DMS153 treated with DMSO at 0.1 percent for 48 hours (cell line): Measurements from ENCODE around the gene GHR.

Source experiments
- DNase-seq: peaks from one replicate; lab custom pipeline; 2025; ENCODE audit not compliant: unreplicated experiment; lab: John Stamatoyannopoulos, UW

The GHR gene

DNA sequence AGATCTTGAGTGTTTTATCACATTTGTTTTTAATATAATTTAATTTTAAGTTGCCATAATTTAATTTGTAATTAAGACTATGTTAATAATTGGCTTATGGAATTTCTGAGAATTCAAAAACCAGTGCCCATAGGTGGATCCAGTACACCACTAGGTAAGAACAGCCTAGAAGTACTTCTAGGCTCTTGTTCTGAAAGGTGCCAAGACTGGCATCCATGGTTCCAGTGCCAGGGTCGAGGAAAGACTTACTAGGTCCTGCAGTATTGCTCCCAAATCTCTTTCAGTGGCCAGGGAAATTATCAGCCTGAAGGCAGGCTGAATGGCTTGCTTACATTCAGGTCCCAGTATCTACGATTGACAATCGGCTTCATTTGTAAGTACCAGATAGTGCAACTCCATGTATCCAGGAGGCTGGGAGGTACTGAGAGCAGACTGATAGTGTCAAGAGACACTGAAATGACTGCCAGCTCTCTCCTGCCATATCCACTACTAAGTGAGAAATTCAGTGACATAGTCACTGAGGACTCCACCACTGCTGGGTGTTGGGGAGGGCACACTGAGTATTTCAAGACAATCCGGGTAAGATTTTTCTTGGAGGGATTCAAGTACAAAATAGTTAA lies 174.2 kb downstream of the GHR start:
- DNase-seq: no peak

GRCh38 chr5:42598311-42598710 lies 175.1 kb downstream of the GHR start:
- DNase-seq: no peak

DNA sequence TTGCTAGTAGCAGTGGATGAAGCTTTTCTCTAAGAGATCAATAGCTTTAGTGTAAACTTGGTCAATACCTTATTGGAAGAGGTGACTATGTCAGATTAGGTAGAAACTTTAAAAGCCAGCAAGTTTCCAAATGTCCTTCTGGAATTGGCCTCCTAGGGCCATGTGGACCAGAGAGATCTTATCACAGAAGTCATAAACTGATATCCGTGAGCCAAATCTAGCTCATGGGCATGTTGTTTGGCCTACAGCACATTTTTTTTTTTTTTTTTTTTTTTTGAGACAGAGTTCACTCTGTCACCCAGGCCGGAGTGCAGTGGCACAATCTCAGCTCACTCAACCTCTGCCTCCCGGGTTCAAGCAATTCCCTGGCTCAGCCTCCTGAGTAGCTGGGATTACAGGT lies 175.9 kb downstream of the GHR start:
- no peak for DNase-seq

DNA sequence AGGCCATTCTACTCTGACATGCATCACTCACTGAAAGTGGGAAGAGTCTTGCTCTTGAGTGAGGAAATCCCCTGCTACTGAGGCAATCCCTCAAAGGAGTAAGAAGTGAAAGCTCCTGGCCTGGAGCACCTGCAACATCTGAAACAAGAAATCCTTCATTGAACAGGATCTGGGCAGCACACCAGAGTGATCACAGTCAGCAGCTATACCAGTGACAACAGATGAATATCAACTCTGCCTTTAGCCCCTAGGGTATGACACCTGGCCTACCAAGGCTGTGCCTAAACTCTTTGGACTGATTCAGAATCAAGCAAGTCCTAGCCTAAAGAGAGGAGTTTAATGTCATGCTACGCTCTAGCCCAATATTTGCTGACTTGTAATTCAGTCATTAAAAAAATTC lies 177.2 kb downstream of the GHR start:
- DNase-seq: no peak

DNA sequence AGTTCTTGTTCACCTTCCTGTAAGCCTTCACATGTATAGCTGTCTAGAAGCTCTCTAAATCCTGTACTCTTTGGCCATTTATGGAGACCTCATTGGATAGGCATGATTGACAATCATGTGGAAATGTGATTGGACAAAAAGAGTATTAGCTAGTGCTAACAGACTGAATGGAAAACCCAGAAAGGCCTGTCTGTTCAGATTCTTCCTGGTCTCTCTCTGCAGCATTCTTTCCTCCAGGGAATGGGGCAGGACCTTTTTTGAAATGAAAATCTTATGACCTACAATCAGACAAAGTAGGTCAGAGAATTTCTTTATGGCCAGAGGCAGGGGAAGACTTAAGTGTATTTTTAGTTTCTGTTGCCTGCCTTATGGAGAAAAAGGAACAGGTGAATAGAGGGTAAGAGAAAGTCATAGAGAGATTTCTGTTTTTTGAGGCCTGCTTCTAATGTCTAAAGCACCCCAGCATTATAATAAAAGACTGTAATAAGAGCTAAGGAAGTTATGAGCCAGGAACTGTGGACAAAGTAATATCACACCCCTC lies 181.0 kb downstream of the GHR start:
- DNase-seq: no peak

DNA sequence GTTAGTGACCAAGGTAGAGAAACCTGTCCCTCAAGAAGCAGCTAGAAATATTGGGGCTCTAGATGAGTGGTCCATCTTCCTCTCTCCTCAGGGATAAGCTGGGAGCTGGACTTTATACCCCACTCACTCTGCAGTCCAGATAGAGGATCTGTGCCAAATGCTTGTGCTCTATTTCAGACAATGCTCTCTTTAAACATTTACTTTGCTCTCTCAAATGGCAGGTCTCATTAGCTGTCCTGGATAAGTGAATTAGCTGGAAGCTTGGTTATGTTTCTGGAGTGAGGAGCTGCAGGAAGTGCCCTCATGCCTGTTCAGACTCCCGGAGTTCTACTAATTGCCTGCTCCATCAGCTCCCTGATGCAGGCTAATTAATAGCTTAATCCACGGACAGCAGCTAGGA lies 182.3 kb downstream of the GHR start:
- DNase-seq: no peak

DNA sequence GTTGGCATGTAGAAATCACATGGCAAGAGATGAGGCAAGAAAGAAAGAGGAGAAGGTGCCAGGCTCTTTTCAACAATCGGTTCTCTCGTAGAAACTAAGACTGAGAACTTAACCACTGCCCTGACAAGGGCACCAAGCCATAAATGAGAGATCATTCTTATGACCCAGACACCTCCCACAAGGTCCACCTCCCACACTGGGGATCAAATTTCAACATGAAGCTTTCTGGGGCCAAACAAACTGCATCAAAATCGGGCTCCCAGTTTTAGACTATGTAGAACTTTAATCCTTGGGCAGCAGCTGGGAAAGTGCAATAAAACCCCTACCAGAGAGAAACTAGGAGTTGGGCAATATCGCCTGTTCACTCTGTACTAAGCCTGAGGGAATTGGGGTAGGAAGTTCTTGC lies 183.2 kb downstream of the GHR start:
- DNase-seq: no peak

GRCh38 chr5:42611437-42611836 lies 188.2 kb downstream of the GHR start:
- DNase-seq: no peak

DNA sequence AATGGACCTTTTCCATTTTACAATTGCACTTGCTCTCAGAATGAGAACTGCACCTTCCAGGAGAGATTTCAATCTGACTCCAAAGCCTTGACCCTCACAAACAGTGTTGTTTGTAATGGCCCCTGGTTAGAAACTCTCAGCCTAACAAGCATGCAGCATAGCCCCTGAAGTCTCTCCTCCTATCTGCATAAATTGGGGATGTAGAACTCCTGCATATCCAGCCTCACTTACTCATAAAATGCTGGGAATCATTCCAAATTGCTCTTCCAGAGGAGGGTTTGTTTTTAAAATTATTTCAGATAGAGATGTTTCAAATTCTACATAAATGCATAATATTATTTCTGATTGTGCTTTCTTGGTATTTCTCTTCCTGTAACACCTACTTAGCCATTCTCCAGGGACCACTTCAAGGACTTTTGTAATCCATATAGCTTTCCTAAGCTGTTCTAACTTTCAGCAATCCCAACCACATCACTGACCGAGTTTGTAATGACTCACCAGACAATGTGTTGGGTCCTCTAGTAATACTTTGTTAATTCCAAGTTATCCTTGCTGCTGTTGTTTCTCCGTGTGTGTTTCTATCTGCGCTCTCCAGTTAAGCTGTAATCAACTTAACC lies 189.6 kb downstream of the GHR start:
- no peak for DNase-seq

- DNase-seq: no peak
These were observed 191.3 kb downstream of the GHR start for GRCh38 chr5:42614509-42614908.

DNA sequence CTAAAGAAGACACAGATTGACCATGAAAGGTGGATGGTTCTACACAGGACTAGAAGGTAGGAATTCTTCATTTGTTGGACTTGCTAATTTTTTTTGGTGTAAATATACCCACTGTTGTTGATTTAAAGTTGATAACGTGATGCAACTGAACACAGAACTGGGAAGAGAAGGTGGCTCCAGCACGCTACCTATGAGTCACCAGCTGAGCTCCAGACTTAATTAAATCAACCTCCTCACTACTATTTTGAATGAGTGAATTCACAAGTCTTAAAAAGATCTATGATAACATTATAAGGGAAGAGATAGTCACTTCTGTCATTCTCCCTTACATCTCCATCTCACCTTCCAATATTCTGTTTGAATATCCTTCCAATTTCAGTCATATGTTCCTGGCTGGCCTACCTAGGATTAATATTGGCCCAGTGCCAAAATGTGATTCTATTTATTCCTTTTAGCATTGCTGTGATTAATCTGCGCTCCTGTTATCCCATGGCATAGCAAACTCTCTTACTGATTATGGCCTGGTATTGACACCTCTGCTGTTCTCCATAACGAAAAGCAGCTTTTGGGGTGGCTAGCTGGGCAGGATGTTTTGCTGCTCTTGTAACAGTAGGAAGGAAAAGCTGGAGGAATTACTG lies 197.5 kb downstream of the GHR start:
- no peak for DNase-seq

DNA sequence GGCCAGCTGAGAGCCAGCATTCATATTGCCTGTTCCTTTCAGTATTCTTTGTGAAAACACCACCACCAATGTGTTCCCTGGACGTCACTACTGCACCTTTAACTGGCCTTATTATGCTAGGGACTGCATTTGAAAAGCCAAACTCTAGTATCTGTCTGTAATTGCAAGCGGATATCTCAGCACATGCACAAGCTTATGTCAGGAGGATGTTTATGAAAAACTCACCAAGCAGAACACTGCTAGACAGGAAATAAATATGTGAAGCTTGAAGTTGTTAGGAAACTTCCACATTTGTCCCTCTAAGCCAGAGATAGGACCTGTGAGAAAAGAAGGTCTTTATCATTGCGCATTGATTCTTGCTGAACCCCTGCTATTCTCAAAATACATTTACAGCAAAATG lies 198.0 kb downstream of the GHR start:
- DNase-seq: no peak

- no peak for DNase-seq
These were observed 198.4 kb downstream of the GHR start for GRCh38 chr5:42621662-42622061.

DNA sequence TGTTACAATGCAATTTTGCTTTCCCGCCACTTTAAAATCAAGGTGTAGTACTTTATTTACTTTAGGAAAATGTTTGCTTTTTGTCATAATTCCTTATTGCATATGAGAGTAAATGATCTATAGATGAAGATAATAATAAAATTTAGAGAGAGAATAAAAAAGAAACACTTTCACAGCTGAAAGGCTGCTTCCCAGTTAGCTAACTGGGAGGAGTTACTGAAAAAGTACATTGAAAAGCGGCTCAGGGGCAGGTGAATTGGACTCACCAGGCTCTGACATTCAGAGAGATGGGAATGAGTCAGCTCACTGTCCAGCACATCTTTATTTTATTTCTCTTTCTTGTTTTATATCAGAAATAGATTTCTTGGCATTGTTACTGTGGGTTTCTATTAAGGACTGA lies 201.7 kb downstream of the GHR start:
- DNase-seq: no peak

DNA sequence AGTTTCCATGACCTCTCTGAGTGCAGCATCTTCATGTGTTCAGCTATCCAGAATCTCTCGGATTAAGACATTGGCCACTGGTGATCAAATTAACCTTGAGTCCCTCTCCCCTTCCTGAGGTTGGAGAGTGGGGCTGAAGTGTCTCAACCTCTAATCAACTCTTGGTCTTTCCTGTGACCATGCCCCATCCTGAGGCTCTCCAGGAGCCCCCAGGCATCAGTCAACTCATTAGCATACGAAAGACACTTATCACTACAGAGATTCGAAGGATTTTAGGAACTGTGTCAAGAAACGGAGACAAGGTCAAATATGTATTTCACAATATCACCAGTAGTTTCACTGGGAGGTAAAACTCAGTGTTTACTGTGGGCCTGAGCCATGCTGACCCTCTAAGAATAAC lies 203.2 kb downstream of the GHR start:
- DNase-seq: no peak

- DNase-seq: no peak
These were observed 205.6 kb downstream of the GHR start for GRCh38 chr5:42628821-42629220.

DNA sequence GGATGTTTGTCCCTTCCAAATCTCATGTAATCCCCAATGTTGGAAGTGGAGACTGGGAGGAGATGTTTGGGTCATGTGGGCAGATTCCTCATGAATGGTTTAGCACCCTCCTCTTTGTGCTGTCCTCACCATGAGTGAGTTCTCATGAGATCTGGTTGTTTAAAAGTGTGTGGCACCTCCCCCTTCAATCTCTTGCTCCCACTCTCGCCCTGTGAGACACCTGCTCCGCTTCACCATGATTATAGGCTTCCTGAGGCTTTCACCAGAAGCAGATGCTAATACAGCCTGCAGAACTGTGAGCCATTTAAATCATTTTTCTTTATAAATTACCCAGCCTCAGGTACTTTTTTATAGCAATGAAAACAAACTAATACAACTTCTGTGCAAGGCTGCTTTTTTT lies 206.0 kb downstream of the GHR start:
- no peak for DNase-seq

DNA sequence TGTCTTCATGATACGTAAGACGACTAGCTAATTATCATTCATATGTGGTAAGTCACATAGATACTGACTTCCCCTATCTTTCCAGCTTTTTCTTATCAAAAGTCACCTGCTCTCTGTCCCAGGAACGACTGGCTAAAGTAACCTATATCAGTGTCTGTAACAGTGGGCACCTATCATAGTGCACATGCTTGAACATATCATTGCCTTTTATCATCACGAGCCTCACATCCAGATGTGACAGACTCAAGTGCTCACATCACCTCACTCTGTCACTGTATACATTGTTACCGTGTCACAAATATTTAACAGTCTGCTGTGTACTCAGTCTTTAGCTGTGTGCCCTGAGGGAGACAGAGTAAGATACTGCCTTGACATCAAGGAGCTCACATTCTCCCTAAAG lies 208.0 kb downstream of the GHR start:
- no peak for DNase-seq

DNA sequence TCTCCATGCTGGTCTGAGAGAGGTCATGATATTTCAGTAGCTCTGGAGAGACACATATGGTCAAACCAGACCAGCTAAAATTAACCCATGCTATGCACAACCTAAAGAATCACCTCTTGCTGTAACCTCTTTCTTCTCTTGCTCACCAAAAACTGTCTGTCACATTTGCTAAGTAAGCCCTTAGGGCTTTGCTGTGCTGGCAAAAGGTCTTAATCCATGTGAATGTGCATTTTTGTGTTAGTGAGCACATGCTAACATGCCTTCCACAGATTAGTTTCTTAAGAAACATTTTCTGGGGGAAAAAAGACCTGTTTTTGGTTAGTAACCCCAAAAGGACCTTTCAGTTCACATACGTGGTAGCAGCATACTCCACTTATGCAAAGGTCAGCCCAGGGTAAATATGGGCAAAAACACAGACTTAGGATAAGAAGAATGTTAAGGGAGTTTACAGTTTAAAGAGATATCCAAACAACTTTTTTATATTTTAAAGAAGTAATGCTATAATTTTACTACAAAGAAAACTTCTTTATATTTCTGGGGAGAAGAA lies 209.2 kb downstream of the GHR start:
- DNase-seq: no peak

- DNase-seq: no peak
These were observed 211.3 kb downstream of the GHR start for GRCh38 chr5:42634575-42634974.

- DNase-seq: no peak
These were observed 213.2 kb downstream of the GHR start for GRCh38 chr5:42636425-42636824.

DNA sequence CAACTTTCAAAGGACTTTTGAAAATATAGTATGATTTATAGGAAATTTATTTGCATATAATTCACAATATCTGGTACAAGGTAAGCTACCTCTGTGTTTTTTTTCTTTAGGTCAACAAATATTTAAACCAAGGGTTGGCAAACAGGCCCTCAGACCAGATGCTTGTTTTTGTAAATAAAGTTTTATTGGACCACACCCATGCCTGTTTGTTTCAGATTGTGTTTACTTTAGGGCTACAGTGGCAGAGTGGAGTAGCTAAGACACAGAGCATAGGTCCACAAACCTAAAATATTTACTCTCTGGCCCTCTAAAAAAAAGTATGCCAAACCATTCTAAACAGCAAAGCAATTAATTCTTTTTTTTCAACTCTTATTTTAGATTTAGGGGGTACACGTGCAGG lies 213.7 kb downstream of the GHR start:
- DNase-seq: no peak
